H1 (cell line): Measurements from ENCODE around the gene KIF26B. TPM values are rescaled to one million over a fixed set of nuclear protein-coding genes. Genes with fewer than 3 reads are reported as not detected.

Experiments
- CBX5 ChIP-seq: fragments of 300-800, 300-1000 bp; sonication (generic); IDR thresholded peaks from 2 replicates; pipeline ENCODE4 v1.7.1; 2016; ENCODE audit warnings: antibody characterized with exemption, low read length, low read depth
- CHD1 ChIP-seq: IDR thresholded peaks from 2 replicates; pipeline ENCODE4 v1.6.1; 2012; ENCODE audit warnings: low read depth, low read length, improper control_type of control experiment
- CHD7 ChIP-seq: fragments of 300-600 bp; sonication (generic); IDR thresholded peaks from 2 replicates; pipeline ENCODE4 v1.7.1; 2012; ENCODE audit warnings: low read length, moderate library complexity, mild to moderate bottlenecking, inconsistent platforms; ENCODE audit not compliant: insufficient replicate concordance
- CTCF ChIP-seq, 3 experiments: IDR thresholded peaks; 1 replicate in 2 of 3; 2 replicates in 1 of 3; pipeline versions ENCODE4 v1.5.1 to v1.6.1; 2011; ENCODE audit warnings: low read length in 3 of 3, mild to moderate bottlenecking in 3 of 3, inconsistent platforms in 2 of 3, low read depth in 1 of 3, moderate library complexity in 1 of 3; ENCODE audit not compliant: insufficient read depth in 1 of 3; ENCODE audit errors: control extremely low read depth in 1 of 3
- E2F6 ChIP-seq: IDR thresholded peaks from 2 replicates; pipeline ENCODE4 v1.6.1; 2012; ENCODE audit warnings: inconsistent platforms
- TEAD4 ChIP-seq: IDR thresholded peaks from 2 replicates; pipeline ENCODE4 v1.6.1; 2012; ENCODE audit warnings: low read depth, low read length, inconsistent platforms, mixed read lengths
- polyA plus RNA-seq, 7 experiments: library from polyadenylated mRNA; depleted of rRNA in 3 of 7; stranded (reverse) in 5 of 7; unstranded in 2 of 7; fragments of >200 nt in 5 of 7; fragments of 200-250 nt in 2 of 7; gene quantifications; 1 replicate in 5 of 7; 2 replicates in 1 of 7; 4 replicates in 1 of 7; pipeline versions ENCODE4 v1.2.1 to v1.2.3, GENCODE V29; 2011 to 2013; ENCODE audit warnings: missing spikeins in 2 of 7, mixed read lengths in 2 of 7
- total RNA-seq: library from RNA; stranded (reverse); fragmentation: NEBNext Ultra II Directional; extraction: Animal tissue kit (Norgen Biotek cat#: 25700); gene quantifications from 2 replicates; pipeline ENCODE4 v1.2.1, GENCODE V29; 2021

Gene KIF26B
- total and polyA plus RNA-seq, 2 of the 8 experiments (the other 6 are each of a cell fraction or from before 2014, with no cell fraction given): 0.06 to 0.28 TPM

- TF ChIP-seq CHD7: no peak
- no peak for TF ChIP-seq CBX5
- no peak for TF ChIP-seq TEAD4
- no peak for TF ChIP-seq CHD1
- no peak for TF ChIP-seq CTCF (IDR thresholded peaks at IDR 0.05; ENCODE audit: control extremely low read depth in 1 of 3, insufficient read depth in 1 of 3, low read depth in 1 of 3, low read length in 3 of 3)
- no peak for TF ChIP-seq E2F6
Observed at GRCh38 chr1:245463392-245464165, 308.8 kb downstream of the KIF26B start (continued).
